ENCODE measurements around the gene WDR20. TPM values are rescaled to one million over a fixed set of nuclear protein-coding genes. Genes with fewer than 3 reads are reported as not detected.
"Not testable (repeated sequence)": the region's sequence is repeated elsewhere in the genome, so short reads cannot be mapped to it uniquely, and the experiment has no call there.

The WDR20 gene
- polyA plus RNA-seq, 1 of the 3 experiments (the other 2 are of a cell fraction): 12.4 TPM

- POLR2A ChIA-PET: no interaction called here
- H3K36me3 ChIP-seq (replicated peaks in 1 of 2; ENCODE audit: control insufficient read depth in 1 of 2, insufficient read depth in 2 of 2, low read length in 1 of 2): no peaks in the 10 kb centered on the region
- DNase-seq: no peak
- no peaks in the 10 kb centered on the region for H3F3A ChIP-seq (replicated peaks; ENCODE audit: insufficient read depth)
- no peak overlapping the region for H3K4me2 ChIP-seq
- CTCF ChIA-PET: no interaction called here
- H3K4me3 ChIP-seq (ENCODE audit: low read depth in 2 of 2, low read length in 1 of 2): no peak overlapping the region
- WGBS (ENCODE audit: low lambda C conversion rate): 92% methylated on average over 4 of the region's 4 CpGs
- H3K4me1 ChIP-seq (ENCODE audit: control insufficient read depth in 1 of 2, insufficient read depth in 2 of 2, low read depth in 1 of 2, low read length in 1 of 2): peaks cover 0 to 3% of the 10 kb centered on the region in 2 experiments; a peak in 1 of 4 replicates
- H3K9me3 ChIP-seq: no peaks in the 10 kb centered on the region
- no peaks in the 10 kb centered on the region for H3K9me2 ChIP-seq
- no peaks in the 10 kb centered on the region for H3K79me2 ChIP-seq (ENCODE audit: insufficient read depth)
- no peaks in the 10 kb centered on the region for H4K20me1 ChIP-seq (ENCODE audit: insufficient read depth)
- no peak overlapping the region; the same call in 1 of the 2 replicates for H3K9ac ChIP-seq
- H3K27me3 ChIP-seq (ENCODE audit: insufficient read depth): no peaks in the 10 kb centered on the region
- no peak overlapping the region for H2AFZ ChIP-seq (ENCODE audit: low read depth)
- TF ChIP-seq NRF1 (IDR thresholded peaks at IDR 0.05; ENCODE audit: low read depth, low read length): no peak
- no peak for TF ChIP-seq REST (IDR thresholded peaks at IDR 0.05; ENCODE audit: low read depth, low read length)
- no peak for TF ChIP-seq RXRA (IDR thresholded peaks at IDR 0.05; ENCODE audit: borderline replicate concordance, low read depth)
- TF ChIP-seq USF1 (IDR thresholded peaks at IDR 0.05; ENCODE audit: borderline replicate concordance, low read depth): no peak
- TF ChIP-seq MAX (IDR thresholded peaks at IDR 0.05; ENCODE audit: low read depth): no peak
- no peak for TF ChIP-seq FOSL2 (IDR thresholded peaks at IDR 0.05; ENCODE audit: borderline replicate concordance, low read depth)
- TF ChIP-seq SMC3 (IDR thresholded peaks at IDR 0.05; ENCODE audit: low read depth, low read length): no peak
- H3K27ac ChIP-seq (ENCODE audit: low read depth in 2 of 2, low read length in 1 of 2): no peak overlapping the region
These were observed 101.5 kb downstream of the WDR20 start for GRCh38 chr14:102241147-102241546.

- H3F3A ChIP-seq (replicated peaks; ENCODE audit: insufficient read depth); H3K36me3 ChIP-seq (replicated peaks in 1 of 2; ENCODE audit: control insufficient read depth in 1 of 2, insufficient read depth in 2 of 2, low read length in 1 of 2); H3K27ac ChIP-seq (ENCODE audit: low read depth in 2 of 2, low read length in 1 of 2); H3K9ac ChIP-seq; H3K9me3 ChIP-seq; CTCF ChIA-PET; H3K4me2 ChIP-seq; DNase-seq; H3K4me3 ChIP-seq (ENCODE audit: low read depth in 2 of 2, low read length in 1 of 2); H3K79me2 ChIP-seq (ENCODE audit: insufficient read depth); H2AFZ ChIP-seq (ENCODE audit: low read depth); H3K4me1 ChIP-seq (ENCODE audit: control insufficient read depth in 1 of 2, insufficient read depth in 2 of 2, low read depth in 1 of 2, low read length in 1 of 2); H3K9me2 ChIP-seq; H4K20me1 ChIP-seq (ENCODE audit: insufficient read depth); POLR2A ChIA-PET; H3K27me3 ChIP-seq (ENCODE audit: insufficient read depth): not testable (repeated sequence)
- 81% methylated on average over 4 of the region's 4 CpGs for WGBS (ENCODE audit: low lambda C conversion rate)
These were observed 104.1 kb downstream of the WDR20 start for GRCh38 chr14:102243795-102244194.
